ENCODE results near the gene LAMA5. TPM values are rescaled to one million over a fixed set of nuclear protein-coding genes. Genes with fewer than 3 reads are reported as not detected.
"Not testable (repeated sequence)": the region's sequence is repeated elsewhere in the genome, so short reads cannot be mapped to it uniquely, and the experiment has no call there.

Gene LAMA5
- polyA plus RNA-seq, 4 donors = 70.5 to 201 (median 146) TPM

DNA sequence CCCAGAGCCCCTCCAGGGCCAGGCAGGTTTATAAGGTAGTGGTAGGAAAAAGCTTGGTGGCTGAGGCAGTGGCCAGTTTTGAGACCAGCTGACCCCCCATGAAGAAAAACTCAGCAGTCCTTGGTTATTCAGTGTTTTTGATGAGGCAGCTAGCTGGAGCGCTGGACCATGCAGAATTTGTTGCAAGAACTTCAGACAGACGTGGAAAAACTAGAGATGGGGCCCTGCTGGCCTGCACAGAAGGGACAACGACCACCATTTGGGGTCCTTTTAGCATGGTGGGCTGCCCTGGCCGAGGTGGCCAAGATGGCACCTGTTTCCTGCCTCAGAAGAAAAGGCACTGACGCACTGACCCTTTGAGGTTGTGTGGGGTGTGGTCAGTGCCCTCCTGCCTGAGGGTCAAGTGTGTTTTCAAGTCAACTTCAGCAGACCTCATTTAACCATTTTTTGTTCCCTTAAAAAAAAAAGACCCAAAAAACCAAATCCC, 22.5 kb upstream of the LAMA5 start:
- no peak for DNase-seq (ENCODE audit: low read depth in 4 of 4, low spot score in 2 of 4)

GRCh38 chr20:62388839-62389600, 21.9 kb upstream of the LAMA5 start:
- no peak for DNase-seq (ENCODE audit: low read depth in 4 of 4, low spot score in 2 of 4)

GRCh38 chr20:62387933-62388635, 21.0 kb upstream of the LAMA5 start:
- DNase-seq (ENCODE audit: low read depth in 4 of 4, low spot score in 2 of 4) = no peak

DNA sequence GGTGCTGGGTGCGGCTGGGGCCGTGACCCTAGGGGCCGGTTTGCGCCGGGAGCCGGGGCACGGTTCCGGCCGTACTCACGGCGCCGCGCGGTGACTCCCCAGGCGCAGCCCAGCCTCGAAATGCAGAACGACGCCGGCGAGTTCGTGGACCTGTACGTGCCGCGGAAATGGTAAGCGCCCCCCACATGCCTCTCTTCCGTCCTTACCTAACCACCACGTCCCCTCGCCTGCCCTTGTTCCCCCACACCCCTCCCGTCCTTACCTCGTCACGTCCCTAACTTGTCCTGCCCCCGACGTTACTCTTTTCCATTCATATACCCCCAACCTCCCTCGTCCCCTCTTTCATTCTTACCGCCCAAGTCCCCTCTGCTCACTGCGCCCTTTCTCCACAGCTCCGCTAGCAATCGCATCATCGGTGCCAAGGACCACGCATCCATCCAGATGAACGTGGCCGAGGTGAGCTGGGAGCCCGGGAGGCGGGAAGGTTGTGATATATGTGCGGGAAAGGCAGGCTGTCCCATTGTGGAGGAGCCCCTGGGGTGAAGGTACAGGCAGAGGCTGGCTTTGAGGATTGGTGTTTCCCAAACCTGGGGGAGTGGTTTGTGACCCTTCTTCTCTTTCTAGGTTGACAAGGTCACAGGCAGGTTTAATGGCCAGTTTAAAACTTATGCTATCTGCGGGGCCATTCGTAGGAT, 20.3 kb upstream of the LAMA5 start:
- DNase-seq (ENCODE audit: low read depth in 4 of 4, low spot score in 2 of 4) = no peak

- peak in 2 of 4 donors; percentile 80 to 86 for DNase-seq (ENCODE audit: low read depth in 4 of 4, low spot score in 2 of 4)
These were observed 19.5 kb upstream of the LAMA5 start, which contains the start of gene RPS21 for GRCh38 chr20:62386383-62387218. Gene RPS21 (plus strand): TSS chr20:62387103. CDS start chr20:62387339, 236 bp downstream.

GRCh38 chr20:62382306-62383198, 15.4 kb upstream of the LAMA5 start:
- DNase-seq (ENCODE audit: low read depth in 4 of 4, low spot score in 2 of 4) = no peak

DNA sequence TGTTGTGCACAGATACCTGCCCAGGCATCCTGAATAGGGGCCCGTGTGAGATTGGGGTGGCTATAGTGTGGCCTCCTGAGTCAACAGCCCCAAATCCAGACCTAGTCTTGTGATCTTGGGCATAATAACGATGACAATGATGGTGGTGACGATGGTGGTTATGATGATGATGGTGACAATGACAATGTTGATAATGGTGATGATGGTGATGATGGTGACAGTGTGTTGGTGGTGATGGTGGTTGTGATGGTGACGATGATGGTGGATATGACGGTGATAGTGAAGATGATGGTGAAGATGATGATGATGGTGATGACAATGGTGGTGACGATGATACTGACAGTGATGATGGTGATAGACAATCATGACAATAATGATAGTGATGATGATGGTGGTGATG, 14.7 kb upstream of the LAMA5 start:
- DNase-seq (ENCODE audit: low read depth in 4 of 4, low spot score in 2 of 4) = no peak

GRCh38 chr20:62381202-62381797, 14.2 kb upstream of the LAMA5 start:
- no peak for DNase-seq (ENCODE audit: low read depth in 4 of 4, low spot score in 2 of 4)

DNA sequence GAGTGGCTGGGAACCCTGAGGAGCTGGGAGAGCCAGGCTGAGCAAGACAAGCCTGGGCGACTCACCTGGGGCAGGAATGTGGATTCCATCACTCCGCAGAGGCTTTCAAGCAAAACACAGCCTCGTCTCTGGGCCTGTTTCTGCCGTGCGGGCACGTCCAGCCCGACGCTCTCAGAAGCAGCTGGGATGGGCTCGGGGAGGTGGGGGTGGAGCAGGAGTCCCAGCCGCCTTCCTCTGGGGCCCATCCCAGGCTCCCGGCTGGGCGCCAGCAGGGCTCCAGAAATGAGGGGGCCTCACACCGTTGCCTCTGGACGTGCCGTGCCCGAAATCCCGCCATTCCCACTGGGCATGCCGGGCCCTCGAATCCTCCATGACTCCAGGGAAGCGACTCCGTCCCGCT, 11.1 kb upstream of the LAMA5 start:
- no peak for DNase-seq (ENCODE audit: low read depth in 4 of 4, low spot score in 2 of 4)

GRCh38 chr20:62377615-62378178, 10.6 kb upstream of the LAMA5 start:
- no peak for DNase-seq (ENCODE audit: low read depth in 4 of 4, low spot score in 2 of 4)

DNA sequence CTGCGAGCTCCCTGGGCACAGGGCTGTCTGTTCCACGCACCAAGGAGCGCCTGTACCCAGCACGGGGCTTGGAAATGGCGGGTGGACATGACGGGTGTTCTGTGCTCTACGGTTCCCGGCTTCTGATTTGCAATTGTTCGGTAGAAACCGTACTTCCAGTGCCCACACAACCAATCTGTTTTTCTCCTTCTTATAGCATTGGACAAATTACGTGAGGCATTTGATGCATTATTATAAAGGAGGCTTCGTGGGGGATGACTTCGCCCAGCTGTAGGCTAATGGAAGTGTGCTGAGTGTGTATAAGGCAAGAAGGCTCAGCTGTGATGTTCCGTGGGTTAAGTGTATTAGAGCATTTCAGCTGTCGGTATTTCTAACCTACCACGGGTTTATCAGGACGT, 10.0 kb upstream of the LAMA5 start:
- DNase-seq (ENCODE audit: low read depth in 4 of 4, low spot score in 2 of 4) = no peak

GRCh38 chr20:62376112-62377063, 9.3 kb upstream of the LAMA5 start:
- no peak for DNase-seq (ENCODE audit: low read depth in 4 of 4, low spot score in 2 of 4)

DNA sequence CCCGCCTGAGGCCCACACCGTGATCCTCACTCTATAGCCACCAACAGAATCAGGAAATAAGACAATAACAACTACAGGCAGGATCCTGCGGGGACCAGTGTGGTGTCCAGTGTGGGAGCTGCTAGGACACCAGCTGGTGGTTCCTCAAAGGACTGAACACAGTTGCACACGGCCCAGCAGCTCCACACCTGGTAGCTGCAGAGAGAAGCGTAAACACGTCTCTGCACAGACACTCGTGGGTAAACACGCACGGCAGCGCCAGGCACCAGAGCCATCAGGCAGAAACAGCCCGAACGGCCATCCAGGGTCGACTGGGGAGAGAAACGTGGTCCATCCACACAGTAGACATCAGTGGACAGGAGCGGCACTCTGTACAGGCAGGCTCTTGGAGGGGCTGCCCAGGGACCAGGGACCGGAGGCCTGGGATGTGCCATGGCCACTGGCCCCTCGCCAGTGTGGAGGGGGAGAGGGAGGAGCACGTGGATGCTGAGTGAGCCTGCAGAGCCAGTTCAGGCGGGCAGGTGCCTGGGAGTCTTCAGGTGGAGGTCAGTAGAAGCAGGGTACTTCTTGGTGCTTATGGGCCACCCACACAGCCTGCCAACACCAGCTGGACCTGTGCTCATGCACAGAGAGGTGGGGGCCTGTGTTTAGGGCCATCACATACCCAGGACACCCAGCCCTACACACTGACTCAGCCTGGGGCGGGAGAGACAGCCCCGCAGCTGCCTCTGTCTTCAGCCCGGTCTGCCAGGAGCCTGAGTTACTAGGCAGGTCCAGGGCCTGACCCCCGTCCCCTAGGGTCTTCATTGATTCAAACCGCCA, 7.4 kb upstream of the LAMA5 start:
- no peak for DNase-seq (ENCODE audit: low read depth in 4 of 4, low spot score in 2 of 4)

DNA sequence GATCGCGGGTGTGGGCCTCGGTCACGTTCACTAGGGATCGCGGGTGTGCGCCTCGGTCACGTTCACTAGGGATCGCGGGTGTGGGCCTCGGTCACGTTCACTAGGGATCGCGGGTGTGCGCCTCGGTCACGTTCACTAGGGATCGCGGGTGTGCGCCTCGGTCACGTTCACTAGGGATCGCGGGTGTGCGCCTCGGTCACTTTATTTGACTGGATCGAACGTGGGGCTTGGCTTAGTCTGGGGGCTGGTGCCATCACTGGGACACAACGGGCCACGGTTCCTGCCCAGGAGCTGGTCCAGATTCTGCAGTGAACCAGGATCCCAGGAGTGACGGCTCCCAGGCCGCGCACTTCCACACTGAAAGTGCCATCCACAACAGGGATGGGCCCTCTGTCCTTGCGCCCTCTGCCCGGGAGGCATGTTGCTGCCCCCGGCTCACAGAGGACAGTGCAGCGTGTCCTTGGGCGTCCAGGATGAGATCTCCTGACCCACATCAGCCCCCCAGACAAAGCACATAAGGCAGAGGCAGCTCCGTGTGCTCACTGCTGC, 6.6 kb upstream of the LAMA5 start:
- DNase-seq (ENCODE audit: low read depth in 4 of 4, low spot score in 2 of 4) = not testable (repeated sequence)

- no peak for DNase-seq (ENCODE audit: low read depth in 4 of 4, low spot score in 2 of 4)
These were observed 5.2 kb upstream of the LAMA5 start for GRCh38 chr20:62372042-62372993.
